ENCODE results near the gene MFSD1.
A peak's percentile ranks its signal among the peaks of the same experiment; 100 is the strongest.
"Not testable (repeated sequence)": the region's sequence is repeated elsewhere in the genome, so short reads cannot be mapped to it uniquely, and the experiment has no call there.

Gene MFSD1

GRCh38 chr3:158776531-158776930 lies 25.3 kb upstream of the MFSD1 start:
- DNase-seq (ENCODE audit: low read depth in 2 of 2) = no peak

GRCh38 chr3:158777161-158777873 lies 24.5 kb upstream of the MFSD1 start:
- no peak for DNase-seq (ENCODE audit: low read depth in 2 of 2)

GRCh38 chr3:158780766-158781165 lies 21.1 kb upstream of the MFSD1 start:
- no peak for DNase-seq (ENCODE audit: low read depth in 2 of 2)

- no peak for DNase-seq (ENCODE audit: low read depth in 2 of 2)
Measured at GRCh38 chr3:158781191-158781590, 20.7 kb upstream of the MFSD1 start.

GRCh38 chr3:158781849-158782248 lies 20.0 kb upstream of the MFSD1 start:
- no peak for DNase-seq (ENCODE audit: low read depth in 2 of 2)

- no peak for DNase-seq (ENCODE audit: low read depth in 2 of 2)
Measured at GRCh38 chr3:158782283-158782989, 19.4 kb upstream of the MFSD1 start.

GRCh38 chr3:158783051-158783450 lies 18.8 kb upstream of the MFSD1 start:
- no peak for DNase-seq (ENCODE audit: low read depth in 2 of 2)

GRCh38 chr3:158785972-158786371 lies 15.9 kb upstream of the MFSD1 start:
- DNase-seq (ENCODE audit: low read depth in 2 of 2) = no peak

GRCh38 chr3:158788446-158788845 lies 13.4 kb upstream of the MFSD1 start:
- no peak for DNase-seq (ENCODE audit: low read depth in 2 of 2)

GRCh38 chr3:158789592-158789991 lies 12.3 kb upstream of the MFSD1 start:
- no peak for DNase-seq (ENCODE audit: low read depth in 2 of 2)

GRCh38 chr3:158790901-158791589 lies 10.8 kb upstream of the MFSD1 start:
- DNase-seq (ENCODE audit: low read depth in 2 of 2) = peak in 1 of 2 donors; percentile 3

- DNase-seq (ENCODE audit: low read depth in 2 of 2) = not testable (repeated sequence)
Measured at GRCh38 chr3:158791590-158791920, 10.3 kb upstream of the MFSD1 start.

- no peak for DNase-seq (ENCODE audit: low read depth in 2 of 2)
Measured at GRCh38 chr3:158792709-158793108, 9.1 kb upstream of the MFSD1 start.

GRCh38 chr3:158794206-158794605 lies 7.6 kb upstream of the MFSD1 start:
- DNase-seq (ENCODE audit: low read depth in 2 of 2) = no peak

- no peak for DNase-seq (ENCODE audit: low read depth in 2 of 2)
Measured at GRCh38 chr3:158794936-158795518, 6.8 kb upstream of the MFSD1 start.

- no peak for DNase-seq (ENCODE audit: low read depth in 2 of 2)
Measured at GRCh38 chr3:158801201-158801600, 653 bp upstream of the MFSD1 start.

GRCh38 chr3:158802409-158803268 lies 785 bp downstream of the MFSD1 start:
- DNase-seq (ENCODE audit: low read depth in 2 of 2) = peak; percentile 0 to 4

GRCh38 chr3:158804441-158804840 lies 2.6 kb downstream of the MFSD1 start:
- no peak for DNase-seq (ENCODE audit: low read depth in 2 of 2)

GRCh38 chr3:158808697-158809096 lies 6.8 kb downstream of the MFSD1 start:
- no peak for DNase-seq (ENCODE audit: low read depth in 2 of 2)

- no peak for DNase-seq (ENCODE audit: low read depth in 2 of 2)
Measured at GRCh38 chr3:158809642-158810041, 7.8 kb downstream of the MFSD1 start.
